Measurements from ENCODE around the gene CCL8.

Gene CCL8

GRCh38 chr17:34341916-34342315 lies 22.7 kb downstream of the CCL8 start:
- Histone ChIP-seq H3K36me3 (replicated peaks) (no peaks in the 10 kb centered on the region), H3K27ac (no peak overlapping the region), H3K27me3 (replicated peaks) (no peaks in the 10 kb centered on the region), H3K4me3 (ENCODE audit: low read depth, low read length) (no peak overlapping the region)
- no peak for TF ChIP-seq CTCF (IDR thresholded peaks at IDR 0.05; ENCODE audit: low read depth, low read length, missing control alignments)
- in situ Hi-C loops (cut with HindIII; ENCODE audit: low pct_ligation_motif_present, low sequenced_read_pairs), result no loop called here
- DNase-seq, result no peak

- H3K27me3 ChIP-seq (replicated peaks), result no peaks in the 10 kb centered on the region
- in situ Hi-C loops (cut with HindIII; ENCODE audit: low pct_ligation_motif_present, low sequenced_read_pairs), result no loop called here
- TF ChIP-seq CTCF (IDR thresholded peaks at IDR 0.05; ENCODE audit: low read depth, low read length, missing control alignments), result no peak
Measured at GRCh38 chr17:34347063-34347462, 27.8 kb downstream of the CCL8 start.

GRCh38 chr17:34349751-34350150 lies 30.5 kb downstream of the CCL8 start:
- no peak for TF ChIP-seq CTCF (IDR thresholded peaks at IDR 0.05; ENCODE audit: low read depth, low read length, missing control alignments)
- no peak for DNase-seq
- Histone ChIP-seq H3K27me3 (replicated peaks) (no peaks in the 10 kb centered on the region), H3K4me3 (ENCODE audit: low read depth, low read length) (no peak overlapping the region), H3K27ac (no peak overlapping the region), H3K36me3 (replicated peaks) (no peaks in the 10 kb centered on the region)
- in situ Hi-C loops (cut with HindIII; ENCODE audit: low pct_ligation_motif_present, low sequenced_read_pairs), result loop anchor here (25.0 kb wide), 1 partner anchor 162 kb away; no protein-coding TSS in a partner anchor

More at GRCh38 chr17:34347063-34347462, 27.8 kb downstream of the CCL8 start:
- no peak overlapping the region for H3K27ac ChIP-seq
- DNase-seq, result no peak
- H3K4me3 ChIP-seq (ENCODE audit: low read depth, low read length), result no peak overlapping the region
- H3K36me3 ChIP-seq (replicated peaks), result no peaks in the 10 kb centered on the region

GRCh38 chr17:34351096-34351495 lies 31.9 kb downstream of the CCL8 start:
- TF ChIP-seq CTCF (IDR thresholded peaks at IDR 0.05; ENCODE audit: low read depth, low read length, missing control alignments), result no peak
- Histone ChIP-seq H3K36me3 (replicated peaks) (no peaks in the 10 kb centered on the region), H3K4me3 (ENCODE audit: low read depth, low read length) (no peak overlapping the region), H3K27me3 (replicated peaks) (no peaks in the 10 kb centered on the region), H3K27ac (no peak overlapping the region)
- DNase-seq, result no peak
- in situ Hi-C loops (cut with HindIII; ENCODE audit: low pct_ligation_motif_present, low sequenced_read_pairs), result loop anchor here (25.0 kb wide), 1 partner anchor 164 kb away; no protein-coding TSS in a partner anchor

GRCh38 chr17:34352191-34352590 lies 33.0 kb downstream of the CCL8 start:
- in situ Hi-C loops (cut with HindIII; ENCODE audit: low pct_ligation_motif_present, low sequenced_read_pairs), result loop anchor here (25.0 kb wide), 1 partner anchor 165 kb away; no protein-coding TSS in a partner anchor
- no peak for DNase-seq
- Histone ChIP-seq H3K36me3 (replicated peaks) (no peaks in the 10 kb centered on the region), H3K27me3 (replicated peaks) (no peaks in the 10 kb centered on the region), H3K4me3 (ENCODE audit: low read depth, low read length) (no peak overlapping the region), H3K27ac (no peak overlapping the region)
- no peak for TF ChIP-seq CTCF (IDR thresholded peaks at IDR 0.05; ENCODE audit: low read depth, low read length, missing control alignments)

- Histone ChIP-seq H3K27ac (no peak overlapping the region), H3K36me3 (replicated peaks) (no peaks in the 10 kb centered on the region)
Measured at GRCh38 chr17:34354637-34355036, 35.4 kb downstream of the CCL8 start.

More at GRCh38 chr17:34354637-34355036, 35.4 kb downstream of the CCL8 start:
- Histone ChIP-seq H3K27me3 (replicated peaks) (no peaks in the 10 kb centered on the region), H3K4me3 (ENCODE audit: low read depth, low read length) (no peak overlapping the region)
- in situ Hi-C loops (cut with HindIII; ENCODE audit: low pct_ligation_motif_present, low sequenced_read_pairs), result loop anchor here (25.0 kb wide), 1 partner anchor 167 kb away; no protein-coding TSS in a partner anchor
- no peak for DNase-seq
- no peak for TF ChIP-seq CTCF (IDR thresholded peaks at IDR 0.05; ENCODE audit: low read depth, low read length, missing control alignments)

Data from brain microvascular endothelial cell (primary cell).